Spleen (tissue), 11 donors: ENCODE measurements around the gene FABP3. TPM values are rescaled to one million over a fixed set of nuclear protein-coding genes. Genes with fewer than 3 reads are reported as not detected.
A peak's percentile ranks its signal among the peaks of the same experiment; 100 is the strongest.

Experiments
- DNase-seq: peaks from one replicate; pipeline ENCODE4 v3.0.0-alpha.2; 2020
- H3K27ac ChIP-seq, 8 donors: fragments of 200-600 bp; sonication (generic) in 7 of 8; 1 replicate in 4 of 8; 2 replicates in 4 of 8; pipeline versions ENCODE4 v1.5.0 to v1.8.0; 2016 to 2021; ENCODE audit warnings: inconsistent platforms in 4 of 8, mild to moderate bottlenecking in 4 of 8, moderate library complexity in 1 of 8
- H3K27me3 ChIP-seq, 7 donors: fragments of 200-600 bp; sonication (generic) in 6 of 7; replicated peaks in 1 of 7; 1 replicate in 4 of 7; 2 replicates in 3 of 7; pipeline versions ENCODE4 v1.5.0 to v1.8.0; 2016 to 2021; ENCODE audit warnings: inconsistent platforms in 3 of 7, mild to moderate bottlenecking in 1 of 7
- H3K36me3 ChIP-seq, 6 donors: fragments of 200-600 bp; sonication (generic) in 5 of 6; 1 replicate in 4 of 6; 2 replicates in 2 of 6; pipeline versions ENCODE4 v1.5.0 to v1.8.0; 2016 to 2021; ENCODE audit warnings: inconsistent platforms in 2 of 6
- H3K4me1 ChIP-seq, 6 donors: fragments of 200-600 bp; sonication (generic) in 5 of 6; 1 replicate in 3 of 6; 2 replicates in 3 of 6; pipeline versions ENCODE4 v1.5.0 to v1.8.0; 2016 to 2021; ENCODE audit warnings: inconsistent platforms in 3 of 6
- H3K4me3 ChIP-seq, 8 donors: fragments of 200-600 bp; sonication (generic) in 7 of 8; 1 replicate in 4 of 8; 2 replicates in 4 of 8; pipeline versions ENCODE4 v1.5.0 to v1.8.0; 2016 to 2021; ENCODE audit warnings: inconsistent platforms in 4 of 8, mild to moderate bottlenecking in 4 of 8, moderate library complexity in 2 of 8
- H3K9me3 ChIP-seq, 8 donors: fragments of 200-600 bp; sonication (generic) in 7 of 8; 1 replicate in 4 of 8; 2 replicates in 4 of 8; pipeline versions ENCODE4 v1.5.0 to v1.8.0; 2016 to 2021; ENCODE audit warnings: inconsistent platforms in 4 of 8
- POLR2A ChIP-seq, 3 donors: fragments of 450-650 bp; IDR thresholded peaks; one replicate each; pipeline ENCODE4 v1.5.1; 2017; ENCODE audit warnings: antibody characterized with exemption in 3 of 3, mild to moderate bottlenecking in 1 of 3
- POLR2AphosphoS5 ChIP-seq, 3 donors: sonication (generic); formaldehyde crosslinking; IDR thresholded peaks; one replicate each; pipeline ENCODE4 v1.5.1; 2017; ENCODE audit warnings: antibody characterized with exemption in 3 of 3
- WGBS, 5 donors: extraction: QIAGEN DNeasy Blood & Tissue Kit in 3 of 5; methylation state at CpG; one replicate each; pipeline versions ENCODE4 v1.1.5 to v1.1.7; 2013 to 2018; 5-methylcytosine and 5-hydroxymethylcytosine counted together
- intact Hi-C: fragments of 100-400 bp; cut with DNase I; formaldehyde crosslinking; loops from one replicate; pipeline ENCODE4 v1.15.0; 2023; ENCODE audit warnings: low total_unique reads
- polyA plus RNA-seq, 3 donors: library from polyadenylated mRNA; stranded (reverse); fragments of 200-250 nt; gene quantifications; one replicate each; pipeline ENCODE4 v1.2.1, GENCODE V29; 2013
- total RNA-seq, 7 donors: library from RNA; depleted of rRNA in 3 of 7; stranded (reverse); fragments of >200 nt in 3 of 7; fragmentation: NEBNext Ultra II Directional in 4 of 7; extraction: Animal tissue kit (Norgen Biotek cat#: 25700) in 4 of 7; gene quantifications; one replicate each; pipeline versions ENCODE4 v1.1.0 to v1.2.1, GENCODE V29; 2016 to 2021
- TF ChIP-seq, protein P1 (sequence below), 11 experiments: fragments of 200-600 bp in 7 of 11; fragments of 450-650 bp in 4 of 11; sonication (generic) in 4 of 11; IDR thresholded peaks in 8 of 11; conservative IDR thresholded peaks in 3 of 11; 1 replicate in 7 of 11; 2 replicates in 4 of 11; pipeline versions ENCODE4 v1.4.0 to v1.8.0; 2016 to 2021; ENCODE audit warnings: antibody characterized with exemption in 11 of 11, inconsistent platforms in 4 of 11, mild to moderate bottlenecking in 1 of 11
- donor health status: healthy with polysubstance abuse.
- donor health status: DM: no; HTN: no; CAD: no; lungs with moderate emphysema.
- donor health status: DM: no; HTN: no; CAD: no.
- donor health status: Bipolar disorder and iron deficiency.
- donor health status: healthy.
- donor health status: DM: no; HTN: no; CAD: no.
- donor health status: DM: yes; HTN: yes; CAD: no.

FABP3 gene
- total and polyA plus RNA-seq, 10 donors = 4.1 to 57.1 (median 23.4) TPM

DNA sequence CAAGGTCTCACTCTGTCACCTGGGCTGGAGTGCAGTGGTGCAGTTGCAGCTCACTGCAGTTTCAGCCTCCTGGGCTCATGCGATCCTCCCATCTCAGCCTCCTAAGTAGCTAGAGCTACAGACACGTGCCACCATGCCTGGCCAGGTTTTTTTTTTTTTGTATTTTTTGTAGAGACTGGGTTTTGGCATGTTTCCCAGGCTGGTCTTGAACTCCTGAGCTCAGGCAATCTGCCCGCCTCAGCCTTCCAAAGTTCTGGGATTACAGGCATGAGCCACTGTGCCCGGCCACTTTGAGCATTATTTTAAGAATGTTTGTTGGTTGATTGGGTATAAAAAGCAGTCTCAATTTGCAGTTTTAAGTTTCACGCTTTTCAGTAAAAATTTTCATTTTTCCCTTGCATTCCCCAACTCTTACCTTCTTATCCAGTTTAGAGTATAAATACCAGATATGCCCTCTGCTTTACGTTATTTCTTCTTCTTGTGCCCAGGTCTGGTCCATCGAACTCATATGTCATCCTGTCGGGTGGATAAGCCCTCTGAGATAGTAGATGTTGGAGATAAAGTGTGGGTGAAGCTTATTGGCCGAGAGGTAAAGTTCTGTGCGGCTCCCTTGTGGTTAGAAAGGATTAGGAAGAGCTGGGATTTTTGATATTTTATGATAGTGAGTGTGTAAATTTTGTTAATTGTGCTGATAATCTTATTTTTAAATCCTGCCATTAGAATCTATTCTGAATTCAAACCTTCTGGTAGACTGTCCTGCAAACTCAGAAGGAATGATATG, 36.0 kb downstream of the FABP3 start:
- intact Hi-C loops = no loop called here
- WGBS, 5 donors = 85 to 91% (median 88%) methylated on average over 10 of the region's 10 CpGs
- TF ChIP-seq POLR2AphosphoS5 (IDR thresholded peaks at IDR 0.05) = no peak
- TF ChIP-seq POLR2A (IDR thresholded peaks at IDR 0.05) = no peak
- TF ChIP-seq, protein P1, sequence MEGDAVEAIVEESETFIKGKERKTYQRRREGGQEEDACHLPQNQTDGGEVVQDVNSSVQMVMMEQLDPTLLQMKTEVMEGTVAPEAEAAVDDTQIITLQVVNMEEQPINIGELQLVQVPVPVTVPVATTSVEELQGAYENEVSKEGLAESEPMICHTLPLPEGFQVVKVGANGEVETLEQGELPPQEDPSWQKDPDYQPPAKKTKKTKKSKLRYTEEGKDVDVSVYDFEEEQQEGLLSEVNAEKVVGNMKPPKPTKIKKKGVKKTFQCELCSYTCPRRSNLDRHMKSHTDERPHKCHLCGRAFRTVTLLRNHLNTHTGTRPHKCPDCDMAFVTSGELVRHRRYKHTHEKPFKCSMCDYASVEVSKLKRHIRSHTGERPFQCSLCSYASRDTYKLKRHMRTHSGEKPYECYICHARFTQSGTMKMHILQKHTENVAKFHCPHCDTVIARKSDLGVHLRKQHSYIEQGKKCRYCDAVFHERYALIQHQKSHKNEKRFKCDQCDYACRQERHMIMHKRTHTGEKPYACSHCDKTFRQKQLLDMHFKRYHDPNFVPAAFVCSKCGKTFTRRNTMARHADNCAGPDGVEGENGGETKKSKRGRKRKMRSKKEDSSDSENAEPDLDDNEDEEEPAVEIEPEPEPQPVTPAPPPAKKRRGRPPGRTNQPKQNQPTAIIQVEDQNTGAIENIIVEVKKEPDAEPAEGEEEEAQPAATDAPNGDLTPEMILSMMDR (IDR thresholded peaks at IDR 0.05 in 8 of 11, conservative IDR thresholded peaks at IDR 0.05 in 3 of 11) = no peak
- H3K27ac ChIP-seq = no peak overlapping the region
- no peaks in the 10 kb centered on the region for H3K9me3 ChIP-seq
- H3K36me3 ChIP-seq = peaks cover 0 to 61% (median 14%) of the 10 kb centered on the region in 6 donors
- peaks cover 0 to 8% (median 0%) of the 10 kb centered on the region in 6 donors for H3K4me1 ChIP-seq
- DNase-seq = no peak
- H3K4me3 ChIP-seq = no peak overlapping the region
- H3K27me3 ChIP-seq = no peaks in the 10 kb centered on the region

DNA sequence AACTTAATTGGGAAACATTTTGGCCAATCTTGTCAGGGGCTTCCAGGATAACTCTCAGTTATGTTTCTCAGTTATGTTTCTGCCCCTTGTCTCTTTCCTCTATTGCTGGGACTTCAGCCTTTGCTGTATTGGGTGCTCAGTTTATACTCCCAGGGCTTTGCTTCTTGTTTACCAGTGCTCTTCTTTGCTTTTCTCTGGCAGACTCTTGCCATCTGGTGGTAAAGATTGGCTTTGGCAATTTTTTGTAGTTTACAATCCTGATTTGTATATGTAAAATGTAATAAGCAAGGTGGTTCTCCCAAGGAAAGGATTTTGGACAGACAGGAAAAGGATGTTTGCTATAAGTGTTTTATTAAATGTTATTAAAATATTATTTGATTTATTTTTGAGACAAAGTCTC, 37.9 kb downstream of the FABP3 start:
- peaks cover 0 to 52% (median 14%) of the 10 kb centered on the region in 6 donors for H3K36me3 ChIP-seq
- no peak overlapping the region for H3K4me3 ChIP-seq
- H3K4me1 ChIP-seq = peaks cover 0 to 8% (median 0%) of the 10 kb centered on the region in 6 donors
- H3K27me3 ChIP-seq = no peaks in the 10 kb centered on the region
- TF ChIP-seq, protein P1 (IDR thresholded peaks at IDR 0.05 in 8 of 11, conservative IDR thresholded peaks at IDR 0.05 in 3 of 11) = peak in 5 of 11 experiments; percentile 20 to 26 (median 23)
- TF ChIP-seq POLR2AphosphoS5 (IDR thresholded peaks at IDR 0.05) = no peak
- no peak for TF ChIP-seq POLR2A (IDR thresholded peaks at IDR 0.05)
- no peak overlapping the region for H3K27ac ChIP-seq
- intact Hi-C loops = no loop called here
- H3K9me3 ChIP-seq = no peaks in the 10 kb centered on the region
- DNase-seq = no peak

DNA sequence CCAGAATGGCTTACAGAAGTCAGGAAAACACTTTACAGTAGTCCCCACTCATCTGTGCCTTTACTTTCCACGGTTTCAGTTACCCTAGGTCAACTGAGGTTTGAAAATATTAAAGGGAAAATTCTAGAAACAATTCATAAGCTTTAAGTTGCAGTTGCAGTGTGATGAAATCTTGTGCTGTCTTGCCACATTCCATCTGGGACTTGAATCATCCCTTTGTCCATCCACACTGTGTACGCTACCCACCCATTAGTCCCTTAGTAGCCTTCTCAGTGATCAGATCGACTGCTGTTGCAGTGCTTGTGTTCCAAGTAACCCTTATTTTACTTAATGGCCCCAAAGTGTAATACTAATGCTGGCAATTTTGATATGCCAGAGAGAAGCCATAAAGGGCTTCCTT, 45.5 kb downstream of the FABP3 start:
- TF ChIP-seq POLR2A (IDR thresholded peaks at IDR 0.05) (no peak), POLR2AphosphoS5 (IDR thresholded peaks at IDR 0.05) (no peak)
- TF ChIP-seq, protein P1 (IDR thresholded peaks at IDR 0.05 in 8 of 11, conservative IDR thresholded peaks at IDR 0.05 in 3 of 11) = no peak
- 81 to 96% (median 90%) methylated on average over 3 of the region's 3 CpGs for WGBS, 5 donors

DNA sequence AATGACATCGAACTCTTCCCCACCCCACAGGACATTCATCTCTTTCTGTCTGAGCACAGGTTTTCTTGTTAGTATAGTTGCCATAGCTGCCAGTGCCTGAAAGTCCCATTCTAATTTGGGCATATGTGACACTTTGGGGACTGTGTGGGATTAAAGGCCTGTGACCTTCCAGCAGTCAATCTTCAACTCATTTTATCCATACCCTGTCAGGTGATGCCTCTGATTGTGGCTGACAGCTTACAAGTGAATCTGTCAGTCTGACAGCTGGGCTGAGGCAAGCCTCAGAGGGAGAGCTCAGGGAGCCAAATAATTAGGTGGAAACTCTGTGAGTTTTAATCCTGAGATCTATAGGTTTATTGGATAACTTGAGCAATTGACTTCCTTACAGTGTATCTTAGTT, 46.4 kb downstream of the FABP3 start:
- Histone ChIP-seq H3K36me3 (peaks cover 0 to 65% (median 21%) of the 10 kb centered on the region in 6 donors), H3K27ac (no peak overlapping the region), H3K27me3 (no peaks in the 10 kb centered on the region), H3K4me3 (no peak overlapping the region), H3K9me3 (no peaks in the 10 kb centered on the region), H3K4me1 (no peaks in the 10 kb centered on the region)
- intact Hi-C loops = no loop called here
- no peak for DNase-seq
- 85 to 97% (median 97%) methylated on average over 1 of the region's 1 CpG for WGBS, 5 donors
- TF ChIP-seq POLR2AphosphoS5 (IDR thresholded peaks at IDR 0.05) (no peak), POLR2A (IDR thresholded peaks at IDR 0.05) (no peak)
- TF ChIP-seq, protein P1 (IDR thresholded peaks at IDR 0.05 in 8 of 11, conservative IDR thresholded peaks at IDR 0.05 in 3 of 11) = no peak

More for the DNA sequence above, 45.5 kb downstream of the FABP3 start:
- intact Hi-C loops = no loop called here
- Histone ChIP-seq H3K4me1 (no peaks in the 10 kb centered on the region), H3K36me3 (peaks cover 0 to 59% (median 21%) of the 10 kb centered on the region in 6 donors), H3K9me3 (no peaks in the 10 kb centered on the region), H3K27me3 (no peaks in the 10 kb centered on the region), H3K27ac (no peak overlapping the region), H3K4me3 (no peak overlapping the region)
- no peak for DNase-seq
